HG02943 (cell line): Measurements from ENCODE around the gene HGFAC.

Experiments used
- ATAC-seq: cut with Tn5 transposase; IDR thresholded peaks from one replicate; pipeline ENCODE4 v1.9.1; 2021; ENCODE audit warnings: mild to moderate bottlenecking, low read depth, moderate library complexity; ENCODE audit not compliant: unreplicated experiment

Gene HGFAC

GRCh38 chr4:3441501-3442459 lies at the start of gene HGFAC:
Gene HGFAC (plus strand): TSS chr4:3441968. CDS start chr4:3442002, 34 bp downstream.
- ATAC-seq = no peak

GRCh38 chr4:3392321-3392720 lies 49.4 kb upstream of the HGFAC start:
- ATAC-seq = no peak

- no peak for ATAC-seq
Measured at GRCh38 chr4:3393171-3393570, 48.6 kb upstream of the HGFAC start.

GRCh38 chr4:3396600-3396999 lies 45.2 kb upstream of the HGFAC start:
- no peak for ATAC-seq

GRCh38 chr4:3397128-3397527 lies 44.6 kb upstream of the HGFAC start:
- no peak for ATAC-seq

- ATAC-seq = no peak
Measured at GRCh38 chr4:3399277-3400194, 42.2 kb upstream of the HGFAC start.

GRCh38 chr4:3401436-3402171 lies 40.2 kb upstream of the HGFAC start:
- no peak for ATAC-seq

- ATAC-seq = no peak
Measured at GRCh38 chr4:3402491-3403347, 39.0 kb upstream of the HGFAC start.

- no peak for ATAC-seq
Measured at GRCh38 chr4:3403348-3403906, 38.3 kb upstream of the HGFAC start.

- ATAC-seq = no peak
Measured at GRCh38 chr4:3404546-3404945, 37.2 kb upstream of the HGFAC start.

- ATAC-seq = no peak
Measured at GRCh38 chr4:3405176-3405575, 36.6 kb upstream of the HGFAC start.

- no peak for ATAC-seq
Measured at GRCh38 chr4:3406021-3406420, 35.7 kb upstream of the HGFAC start.

GRCh38 chr4:3406431-3406830 lies 35.3 kb upstream of the HGFAC start:
- ATAC-seq = no peak

GRCh38 chr4:3407171-3407771 lies 34.5 kb upstream of the HGFAC start:
- no peak for ATAC-seq

GRCh38 chr4:3407930-3408792 lies 33.6 kb upstream of the HGFAC start:
- ATAC-seq = no peak

- ATAC-seq = no peak
Measured at GRCh38 chr4:3408793-3409330, 32.9 kb upstream of the HGFAC start.

- ATAC-seq = no peak
Measured at GRCh38 chr4:3409571-3410091, 32.1 kb upstream of the HGFAC start.
